ENCODE data around the gene LIMA1. TPM values are rescaled to one million over a fixed set of nuclear protein-coding genes. Genes with fewer than 3 reads are reported as not detected.
"Not testable (repeated sequence)": the region's sequence is repeated elsewhere in the genome, so short reads cannot be mapped to it uniquely, and the experiment has no call there.

Gene LIMA1
- total RNA-seq, 1 experiment from 2014 or later: 48.9 TPM

GRCh38 chr12:50315803-50316202 lies 32.5 kb upstream of the LIMA1 start:
- no peak overlapping the region for H3K27ac Mint-ChIP-seq (ENCODE audit: unreplicated experiment)
- H3K36me3 Mint-ChIP-seq (ENCODE audit: insufficient read depth, unreplicated experiment): peaks cover 5% of the 10 kb centered on the region
- H3K4me3 Mint-ChIP-seq (ENCODE audit: low read depth, unreplicated experiment): no peak overlapping the region
- no peak for DNase-seq
- intact Hi-C loops (cut with micrococcal nuclease; ENCODE audit: unreplicated experiment): loop anchor here (10.0 kb wide), 1 partner anchor 241 kb away; no protein-coding TSS in a partner anchor
- TF ChIP-seq CTCF (IDR thresholded peaks at IDR 0.05; ENCODE audit: unreplicated experiment): no peak
- no peaks in the 10 kb centered on the region for H3K9me3 Mint-ChIP-seq (ENCODE audit: low read depth, unreplicated experiment)
- H3K27me3 Mint-ChIP-seq (ENCODE audit: unreplicated experiment): no peaks in the 10 kb centered on the region
- H3K4me1 Mint-ChIP-seq (ENCODE audit: low read depth, unreplicated experiment): peaks cover 9% of the 10 kb centered on the region
- no TSS peak for BruUV-seq (replicated peaks)
- CTCF ChIA-PET: no interaction called here

- Mint-ChIP-seq H3K27ac (ENCODE audit: unreplicated experiment) (no peak overlapping the region), H3K4me1 (ENCODE audit: low read depth, unreplicated experiment) (peaks cover 20% of the 10 kb centered on the region), H3K27me3 (ENCODE audit: unreplicated experiment) (no peaks in the 10 kb centered on the region), H3K4me3 (ENCODE audit: low read depth, unreplicated experiment) (no peak overlapping the region), H3K9me3 (ENCODE audit: low read depth, unreplicated experiment) (no peaks in the 10 kb centered on the region), H3K36me3 (ENCODE audit: insufficient read depth, unreplicated experiment) (peaks cover 5% of the 10 kb centered on the region)
- peak; percentile 38 for TF ChIP-seq CTCF (IDR thresholded peaks at IDR 0.05; ENCODE audit: unreplicated experiment)
- CTCF ChIA-PET: interaction anchor here (0.8 to 1.2 kb wide), 8 partner anchors 53 to 203 kb away, joined by 3 to 7 read pairs (median 3); partner anchors contain the start of gene COX14
- intact Hi-C loops (cut with micrococcal nuclease; ENCODE audit: unreplicated experiment): loop anchor here (5.0 to 10.0 kb wide), 3 partner anchors 52 to 240 kb away; no protein-coding TSS in a partner anchor
- peak; percentile 7 for DNase-seq
- BruUV-seq (replicated peaks): no TSS peak
These were observed 31.5 kb upstream of the LIMA1 start for GRCh38 chr12:50314636-50315312.

GRCh38 chr12:50313971-50314370 lies 30.7 kb upstream of the LIMA1 start:
- peaks cover 23% of the 10 kb centered on the region for H3K4me1 Mint-ChIP-seq (ENCODE audit: low read depth, unreplicated experiment)
- H3K9me3 Mint-ChIP-seq (ENCODE audit: low read depth, unreplicated experiment); H3K4me3 Mint-ChIP-seq (ENCODE audit: low read depth, unreplicated experiment); H3K27me3 Mint-ChIP-seq (ENCODE audit: unreplicated experiment); H3K27ac Mint-ChIP-seq (ENCODE audit: unreplicated experiment); BruUV-seq (replicated peaks); DNase-seq: not testable (repeated sequence)
- intact Hi-C loops (cut with micrococcal nuclease; ENCODE audit: unreplicated experiment): loop anchor here (2.0 to 10.0 kb wide), 4 partner anchors 52 to 239 kb away; no protein-coding TSS in a partner anchor
- CTCF ChIA-PET: interaction anchor here (0.8 to 1.2 kb wide), 7 partner anchors 52 to 202 kb away, joined by 3 to 7 read pairs (median 3); partner anchors contain the start of gene COX14
- H3K36me3 Mint-ChIP-seq (ENCODE audit: insufficient read depth, unreplicated experiment): peaks cover 11% of the 10 kb centered on the region

GRCh38 chr12:50313256-50313931 lies 30.1 kb upstream of the LIMA1 start:
- H3K27me3 Mint-ChIP-seq (ENCODE audit: unreplicated experiment): no peaks in the 10 kb centered on the region
- TF ChIP-seq CTCF (IDR thresholded peaks at IDR 0.05; ENCODE audit: unreplicated experiment): no peak
- H3K9me3 Mint-ChIP-seq (ENCODE audit: low read depth, unreplicated experiment): no peaks in the 10 kb centered on the region
- no TSS peak for BruUV-seq (replicated peaks)
- intact Hi-C loops (cut with micrococcal nuclease; ENCODE audit: unreplicated experiment): loop anchor here (2.0 to 10.0 kb wide), 4 partner anchors 51 to 239 kb away; no protein-coding TSS in a partner anchor
- peaks cover 11% of the 10 kb centered on the region for H3K36me3 Mint-ChIP-seq (ENCODE audit: insufficient read depth, unreplicated experiment)
- DNase-seq: no peak
- CTCF ChIA-PET: no interaction called here
- H3K27ac Mint-ChIP-seq (ENCODE audit: unreplicated experiment): no peak overlapping the region
- H3K4me3 Mint-ChIP-seq (ENCODE audit: low read depth, unreplicated experiment): no peak overlapping the region
- peaks cover 23% of the 10 kb centered on the region for H3K4me1 Mint-ChIP-seq (ENCODE audit: low read depth, unreplicated experiment)

GRCh38 chr12:50311858-50312609 lies 28.7 kb upstream of the LIMA1 start:
- H3K4me1 Mint-ChIP-seq (ENCODE audit: low read depth, unreplicated experiment): peaks cover 23% of the 10 kb centered on the region
- intact Hi-C loops (cut with micrococcal nuclease; ENCODE audit: unreplicated experiment): loop anchor here (2.0 to 10.0 kb wide), 4 partner anchors 50 to 237 kb away; no protein-coding TSS in a partner anchor
- H3K27me3 Mint-ChIP-seq (ENCODE audit: unreplicated experiment); H3K9me3 Mint-ChIP-seq (ENCODE audit: low read depth, unreplicated experiment); BruUV-seq (replicated peaks); H3K4me3 Mint-ChIP-seq (ENCODE audit: low read depth, unreplicated experiment); H3K27ac Mint-ChIP-seq (ENCODE audit: unreplicated experiment): not testable (repeated sequence)
- peak; percentile 31 for DNase-seq
- CTCF ChIA-PET: interaction anchor here (0.6 kb wide), 2 partner anchors 22 to 64 kb away, joined by 4 to 8 read pairs; no protein-coding TSS in a partner anchor
- H3K36me3 Mint-ChIP-seq (ENCODE audit: insufficient read depth, unreplicated experiment): peaks cover 11% of the 10 kb centered on the region
